ENCODE measurements around the gene TPSG1. TPM values are rescaled to one million over a fixed set of nuclear protein-coding genes. Genes with fewer than 3 reads are reported as not detected.

Gene TPSG1
- total and polyA plus RNA-seq, 10 of the 15 experiments (the other 5 are each of a cell fraction or from before 2014, with no cell fraction given) = not detected

DNA sequence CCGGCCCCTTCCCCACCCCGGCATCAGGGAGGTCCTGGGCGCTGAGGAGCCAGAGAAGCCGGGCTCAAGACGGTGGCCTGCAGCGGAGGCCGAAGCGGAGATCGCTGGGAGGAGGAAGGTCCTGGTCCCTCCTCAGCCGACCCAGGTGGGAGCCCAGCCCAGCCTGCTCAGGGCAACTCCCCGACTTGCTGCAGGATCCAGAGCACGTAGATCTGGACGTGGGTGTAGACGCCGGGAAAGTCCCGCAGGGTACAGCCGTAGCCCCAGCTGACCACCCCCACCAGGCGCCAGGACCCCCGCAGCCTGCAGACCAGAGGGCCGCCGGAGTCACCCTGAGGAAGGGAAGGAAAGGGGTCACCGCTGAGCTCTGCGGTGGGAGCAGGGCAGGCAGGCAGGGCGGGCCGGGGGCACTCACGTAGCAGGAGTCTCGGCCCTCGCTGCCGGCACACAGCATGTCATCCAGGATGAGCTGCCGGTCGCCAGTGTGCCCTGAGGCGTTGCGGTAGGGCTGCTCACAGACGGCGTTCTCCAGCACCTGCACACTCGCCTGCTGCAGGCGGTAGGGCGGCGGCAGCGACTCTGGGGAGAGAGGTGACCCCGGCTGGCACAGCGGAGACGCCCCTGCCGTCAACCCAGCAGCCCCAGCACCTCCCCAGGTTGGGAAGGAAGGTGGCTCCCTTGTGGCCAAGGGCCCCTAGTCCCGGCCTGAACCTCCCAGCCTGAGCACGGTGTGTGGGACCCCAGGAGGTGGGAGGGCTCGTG lies 36.2 kb upstream of the TPSG1 start:
- no peak for FAIRE-seq
- Histone ChIP-seq H3K4me2 (ENCODE audit: control insufficient read depth, insufficient read depth) (no peak overlapping the region), H4K20me1 (ENCODE audit: control insufficient read depth, insufficient read depth) (no peaks in the 10 kb centered on the region), H2AFZ (ENCODE audit: control insufficient read depth, low read depth, low read length) (no peak overlapping the region), H3K27me3 (replicated peaks in 1 of 2; ENCODE audit: control insufficient read depth in 2 of 2, insufficient read depth in 2 of 2, low read length in 1 of 2) (no peaks in the 10 kb centered on the region; a peak in 1 of 4 replicates), H3K27ac (ENCODE audit: control insufficient read depth, insufficient read depth) (no peak overlapping the region), H3K4me1 (ENCODE audit: control insufficient read depth, insufficient read depth, low read length) (no peaks in the 10 kb centered on the region), H3K4me3 (no peak overlapping the region), H3K36me3 (ENCODE audit: control insufficient read depth in 2 of 2, insufficient read depth in 2 of 2, low read length in 1 of 2) (no peaks in the 10 kb centered on the region), H3K9me3 (replicated peaks; ENCODE audit: control insufficient read depth, insufficient read depth, low read length) (no peaks in the 10 kb centered on the region), H3K9ac (ENCODE audit: control insufficient read depth, insufficient read depth, low read length) (no peak overlapping the region), H3K79me2 (ENCODE audit: control insufficient read depth, insufficient read depth, low read length) (no peaks in the 10 kb centered on the region)
- 12% methylated on average over 37 of the region's 47 CpGs for WGBS (ENCODE audit: insufficient coverage, insufficient replicate concordance, low lambda C conversion rate, missing lambda C conversion rate)
- DNase-seq (ENCODE audit: low read depth, low spot score) = no peak
- no peak; the same call in 2 of the 3 replicates for ATAC-seq
- no peak for TF ChIP-seq YBX1 (IDR thresholded peaks at IDR 0.05)
- no TSS peak for BruUV-seq (replicated peaks)
- ChIA-PET RAD21 (ENCODE audit: unreplicated experiment) (no interaction called here), SMC1A (ENCODE audit: uncharacterized antibody, unreplicated experiment) (no interaction called here), CTCF (no interaction called here), POLR2A (no interaction called here)
- intact Hi-C loops (cut with micrococcal nuclease; ENCODE audit: unreplicated experiment) = no loop called here
- in situ Hi-C loops (cut with MboI) = no loop called here

DNA sequence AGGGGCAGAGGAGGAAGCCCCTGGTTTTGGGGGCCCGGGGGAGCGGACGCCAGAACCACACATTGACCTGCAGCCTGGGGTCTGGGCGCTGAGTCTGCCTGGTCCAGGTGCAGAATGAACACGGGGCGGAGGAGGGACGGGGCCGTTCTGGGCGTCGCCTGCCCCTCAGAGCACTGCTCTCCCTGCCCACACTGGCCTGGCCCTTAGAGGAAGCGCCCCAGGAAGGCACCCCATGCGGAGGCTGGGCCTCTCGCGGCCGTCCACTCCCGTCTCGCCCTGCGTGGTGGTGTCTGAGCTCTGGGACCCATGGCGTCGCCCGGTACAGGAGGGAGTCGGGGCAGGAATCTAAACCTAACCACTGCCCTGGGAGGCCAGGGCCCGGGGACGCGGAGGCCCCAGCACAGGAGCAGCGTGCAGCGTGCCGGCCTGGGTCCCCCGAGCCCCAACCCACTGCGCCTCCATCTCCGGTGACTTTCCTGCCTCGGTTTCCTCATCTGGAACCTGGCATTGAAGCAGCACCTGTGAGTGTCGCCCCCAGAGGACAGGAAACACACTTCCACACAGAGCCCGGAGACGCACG lies 35.1 kb upstream of the TPSG1 start:
- H3K27me3 ChIP-seq (replicated peaks in 1 of 2; ENCODE audit: control insufficient read depth in 2 of 2, insufficient read depth in 2 of 2, low read length in 1 of 2) = no peaks in the 10 kb centered on the region; a peak in 1 of 4 replicates
- no peaks in the 10 kb centered on the region for H3K36me3 ChIP-seq (ENCODE audit: control insufficient read depth in 2 of 2, insufficient read depth in 2 of 2, low read length in 1 of 2)
- no peaks in the 10 kb centered on the region for H3K4me1 ChIP-seq (ENCODE audit: control insufficient read depth, insufficient read depth, low read length)
- in situ Hi-C loops (cut with MboI) = no loop called here
- SMC1A ChIA-PET (ENCODE audit: uncharacterized antibody, unreplicated experiment) = no interaction called here
- H3K27ac ChIP-seq (ENCODE audit: control insufficient read depth, insufficient read depth) = no peak overlapping the region
- RAD21 ChIA-PET (ENCODE audit: unreplicated experiment) = no interaction called here
- no peaks in the 10 kb centered on the region for H4K20me1 ChIP-seq (ENCODE audit: control insufficient read depth, insufficient read depth)
- POLR2A ChIA-PET = no interaction called here
- H2AFZ ChIP-seq (ENCODE audit: control insufficient read depth, low read depth, low read length) = no peak overlapping the region
- no peak for DNase-seq (ENCODE audit: low read depth, low spot score)
- WGBS (ENCODE audit: insufficient coverage, insufficient replicate concordance, low lambda C conversion rate, missing lambda C conversion rate) = 45% methylated on average over 36 of the region's 36 CpGs
- intact Hi-C loops (cut with micrococcal nuclease; ENCODE audit: unreplicated experiment) = no loop called here
- ATAC-seq = no peak
- H3K79me2 ChIP-seq (ENCODE audit: control insufficient read depth, insufficient read depth, low read length) = no peaks in the 10 kb centered on the region
- H3K4me2 ChIP-seq (ENCODE audit: control insufficient read depth, insufficient read depth) = no peak overlapping the region
- no peaks in the 10 kb centered on the region for H3K9me3 ChIP-seq (replicated peaks; ENCODE audit: control insufficient read depth, insufficient read depth, low read length)
- FAIRE-seq = no peak
- no TSS peak for BruUV-seq (replicated peaks)
- H3K4me3 ChIP-seq = no peak overlapping the region
- CTCF ChIA-PET = no interaction called here
- no peak for TF ChIP-seq CBFB (IDR thresholded peaks at IDR 0.05; ENCODE audit: low read depth)
- TF ChIP-seq, protein P1, sequence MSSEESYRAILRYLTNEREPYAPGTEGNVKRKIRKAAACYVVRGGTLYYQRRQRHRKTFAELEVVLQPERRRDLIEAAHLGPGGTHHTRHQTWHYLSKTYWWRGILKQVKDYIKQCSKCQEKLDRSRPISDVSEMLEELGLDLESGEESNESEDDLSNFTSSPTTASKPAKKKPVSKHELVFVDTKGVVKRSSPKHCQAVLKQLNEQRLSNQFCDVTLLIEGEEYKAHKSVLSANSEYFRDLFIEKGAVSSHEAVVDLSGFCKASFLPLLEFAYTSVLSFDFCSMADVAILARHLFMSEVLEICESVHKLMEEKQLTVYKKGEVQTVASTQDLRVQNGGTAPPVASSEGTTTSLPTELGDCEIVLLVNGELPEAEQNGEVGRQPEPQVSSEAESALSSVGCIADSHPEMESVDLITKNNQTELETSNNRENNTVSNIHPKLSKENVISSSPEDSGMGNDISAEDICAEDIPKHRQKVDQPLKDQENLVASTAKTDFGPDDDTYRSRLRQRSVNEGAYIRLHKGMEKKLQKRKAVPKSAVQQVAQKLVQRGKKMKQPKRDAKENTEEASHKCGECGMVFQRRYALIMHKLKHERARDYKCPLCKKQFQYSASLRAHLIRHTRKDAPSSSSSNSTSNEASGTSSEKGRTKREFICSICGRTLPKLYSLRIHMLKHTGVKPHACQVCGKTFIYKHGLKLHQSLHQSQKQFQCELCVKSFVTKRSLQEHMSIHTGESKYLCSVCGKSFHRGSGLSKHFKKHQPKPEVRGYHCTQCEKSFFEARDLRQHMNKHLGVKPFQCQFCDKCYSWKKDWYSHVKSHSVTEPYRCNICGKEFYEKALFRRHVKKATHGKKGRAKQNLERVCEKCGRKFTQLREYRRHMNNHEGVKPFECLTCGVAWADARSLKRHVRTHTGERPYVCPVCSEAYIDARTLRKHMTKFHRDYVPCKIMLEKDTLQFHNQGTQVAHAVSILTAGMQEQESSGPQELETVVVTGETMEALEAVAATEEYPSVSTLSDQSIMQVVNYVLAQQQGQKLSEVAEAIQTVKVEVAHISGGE (CRISPR knock-in tag; IDR thresholded peaks at IDR 0.05) = no peak
- TF ChIP-seq KLF5 (IDR thresholded peaks at IDR 0.05; ENCODE audit: partially characterized antibody) = no peak
- TF ChIP-seq NR2C1 (IDR thresholded peaks at IDR 0.05) = no peak
- TF ChIP-seq CREB1 (IDR thresholded peaks at IDR 0.05; ENCODE audit: low read depth) = no peak
- H3K9ac ChIP-seq (ENCODE audit: control insufficient read depth, insufficient read depth, low read length) = no peak overlapping the region

Measured in GM12878 (cell line).